Neutrophil (primary cell): ENCODE data around the gene TOR1B.
"Not testable (repeated sequence)": the region's sequence is repeated elsewhere in the genome, so short reads cannot be mapped to it uniquely, and the experiment has no call there.

Experiments used
- H3K27ac ChIP-seq: fragments of 200-600 bp; sonication (generic); 2 replicates; pipeline ENCODE4 v1.5.1; 2016; ENCODE audit warnings: mild to moderate bottlenecking, moderate library complexity
- H3K27me3 ChIP-seq: fragments of 200-600 bp; sonication (generic); 2 replicates; pipeline ENCODE4 v1.6.0; 2016; ENCODE audit warnings: mild to moderate bottlenecking
- H3K36me3 ChIP-seq: fragments of 200-600 bp; sonication (generic); 2 replicates; pipeline ENCODE4 v1.5.1; 2017
- H3K4me1 ChIP-seq, 2 experiments: fragments of 200-600 bp in 1 of 2; sonication (generic) in 1 of 2; 1 replicate in 1 of 2; 2 replicates in 1 of 2; pipeline versions ENCODE4 v1.5.1 to v1.6.1; 2013 to 2016; ENCODE audit warnings: low read depth in 1 of 2, low read length in 1 of 2, mild to moderate bottlenecking in 1 of 2, moderate library complexity in 1 of 2; ENCODE audit not compliant: control insufficient read depth in 1 of 2, insufficient read depth in 1 of 2
- H3K4me3 ChIP-seq, 2 experiments: fragments of 200-600 bp in 1 of 2; sonication (generic) in 1 of 2; 1 replicate in 1 of 2; 2 replicates in 1 of 2; pipeline ENCODE4 v1.5.1; 2013 to 2016; ENCODE audit warnings: low read depth in 1 of 2, low read length in 1 of 2, mild to moderate bottlenecking in 1 of 2, moderate library complexity in 1 of 2
- H3K9me3 ChIP-seq: fragments of 200-600 bp; sonication (generic); 2 replicates; pipeline ENCODE4 v1.5.1; 2016
- CTCF ChIP-seq: fragments of 200-600 bp; sonication (generic); IDR thresholded peaks from 2 replicates; pipeline ENCODE4 v1.5.1; 2016; ENCODE audit warnings: antibody characterized with exemption

TOR1B gene

GRCh38 chr9:129774791-129775447, 28.1 kb upstream of the TOR1B start:
- TF ChIP-seq CTCF = no peak
- Histone ChIP-seq H3K4me1 (peaks cover 73 to 80% of the 10 kb centered on the region in 2 experiments), H3K36me3 (peaks cover 17% of the 10 kb centered on the region), H3K4me3 (peak overlapping the region in 1 of 2 experiments; percentile 21), H3K27ac (peak overlapping the region; percentile 92), H3K9me3 (no peaks in the 10 kb centered on the region), H3K27me3 (no peaks in the 10 kb centered on the region)

- H3K27me3 ChIP-seq = no peaks in the 10 kb centered on the region
- no peaks in the 10 kb centered on the region for H3K9me3 ChIP-seq
- TF ChIP-seq CTCF = no peak
- H3K4me1 ChIP-seq = peaks cover 78 to 85% of the 10 kb centered on the region in 2 experiments
- peak overlapping the region in 1 of 2 experiments; percentile 21 for H3K4me3 ChIP-seq
- peaks cover 12% of the 10 kb centered on the region for H3K36me3 ChIP-seq
- peak overlapping the region; percentile 92 for H3K27ac ChIP-seq
These were observed 27.6 kb upstream of the TOR1B start for GRCh38 chr9:129775448-129775798.

GRCh38 chr9:129776096-129776495, 26.9 kb upstream of the TOR1B start:
- H3K4me1 ChIP-seq = peaks cover 84 to 91% of the 10 kb centered on the region in 2 experiments
- H3K9me3 ChIP-seq, H3K27me3 ChIP-seq, H3K4me3 ChIP-seq, H3K36me3 ChIP-seq: not testable (repeated sequence)
- H3K27ac ChIP-seq = peak overlapping the region; percentile 92

GRCh38 chr9:129776566-129776937, 26.4 kb upstream of the TOR1B start:
- no peak for TF ChIP-seq CTCF
- H3K9me3 ChIP-seq = no peaks in the 10 kb centered on the region
- peaks cover 6% of the 10 kb centered on the region for H3K36me3 ChIP-seq
- H3K27ac ChIP-seq = peak overlapping the region; percentile 92
- H3K4me1 ChIP-seq = peaks cover 89 to 96% of the 10 kb centered on the region in 2 experiments
- no peaks in the 10 kb centered on the region for H3K27me3 ChIP-seq
- peak overlapping the region; percentile 51 to 59 for H3K4me3 ChIP-seq

DNA sequence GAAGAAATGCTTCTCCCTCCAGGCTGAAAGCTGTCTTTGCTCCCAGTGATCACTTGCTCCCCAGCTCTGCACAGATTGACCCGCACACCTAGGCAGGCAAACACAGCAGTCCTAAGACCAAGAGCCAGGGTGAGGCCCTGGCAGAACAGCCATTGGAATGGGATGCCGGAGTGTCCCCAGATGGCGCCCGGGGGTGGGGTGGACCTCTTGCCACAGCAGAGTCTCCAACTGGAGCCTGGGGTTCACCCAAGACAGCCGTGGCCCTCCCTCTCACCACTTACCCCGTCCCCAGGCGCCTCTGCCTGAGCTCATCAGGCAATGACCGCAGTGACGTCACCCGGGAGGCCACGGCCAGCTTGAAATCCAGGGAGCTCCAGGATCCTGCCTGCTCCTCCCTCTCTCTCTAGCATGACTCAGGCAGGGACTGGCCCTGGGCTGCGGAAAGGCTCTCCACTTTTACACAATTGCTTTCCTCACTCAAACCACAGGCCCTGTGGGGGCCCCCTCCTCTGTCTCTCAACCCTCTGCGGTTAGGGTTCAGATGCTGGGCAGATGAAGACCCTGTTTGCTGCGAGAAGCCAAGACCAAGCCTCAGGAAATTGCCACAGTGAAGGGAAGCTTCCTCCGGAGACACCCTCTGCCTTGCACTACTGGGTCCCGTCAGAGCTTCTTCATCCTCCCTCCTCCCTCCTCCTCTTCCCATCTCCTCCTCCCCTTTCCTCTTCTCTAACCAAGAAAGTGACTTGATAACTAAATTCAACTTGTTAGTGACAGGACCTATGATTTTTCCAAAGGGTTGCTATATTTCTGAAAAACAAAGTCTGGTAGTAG, 25.8 kb upstream of the TOR1B start:
- H3K4me1 ChIP-seq = peaks cover 92 to 94% of the 10 kb centered on the region in 2 experiments
- H3K9me3 ChIP-seq = no peaks in the 10 kb centered on the region
- no peaks in the 10 kb centered on the region for H3K36me3 ChIP-seq
- H3K4me3 ChIP-seq = peak overlapping the region; percentile 51 to 59
- H3K27me3 ChIP-seq = no peaks in the 10 kb centered on the region
- H3K27ac ChIP-seq = peak overlapping the region; percentile 92
- TF ChIP-seq CTCF = no peak

GRCh38 chr9:129777769-129778130, 25.2 kb upstream of the TOR1B start:
- Histone ChIP-seq H3K36me3 (no peaks in the 10 kb centered on the region), H3K27ac (peak overlapping the region; percentile 92), H3K9me3 (no peaks in the 10 kb centered on the region), H3K4me3 (peak overlapping the region; percentile 51 to 59), H3K27me3 (no peaks in the 10 kb centered on the region), H3K4me1 (peaks cover 88 to 92% of the 10 kb centered on the region in 2 experiments)
- no peak for TF ChIP-seq CTCF
